ENCODE results near the gene NPAS1.
"Not testable (repeated sequence)": the region's sequence is repeated elsewhere in the genome, so short reads cannot be mapped to it uniquely, and the experiment has no call there.

NPAS1 gene

DNA sequence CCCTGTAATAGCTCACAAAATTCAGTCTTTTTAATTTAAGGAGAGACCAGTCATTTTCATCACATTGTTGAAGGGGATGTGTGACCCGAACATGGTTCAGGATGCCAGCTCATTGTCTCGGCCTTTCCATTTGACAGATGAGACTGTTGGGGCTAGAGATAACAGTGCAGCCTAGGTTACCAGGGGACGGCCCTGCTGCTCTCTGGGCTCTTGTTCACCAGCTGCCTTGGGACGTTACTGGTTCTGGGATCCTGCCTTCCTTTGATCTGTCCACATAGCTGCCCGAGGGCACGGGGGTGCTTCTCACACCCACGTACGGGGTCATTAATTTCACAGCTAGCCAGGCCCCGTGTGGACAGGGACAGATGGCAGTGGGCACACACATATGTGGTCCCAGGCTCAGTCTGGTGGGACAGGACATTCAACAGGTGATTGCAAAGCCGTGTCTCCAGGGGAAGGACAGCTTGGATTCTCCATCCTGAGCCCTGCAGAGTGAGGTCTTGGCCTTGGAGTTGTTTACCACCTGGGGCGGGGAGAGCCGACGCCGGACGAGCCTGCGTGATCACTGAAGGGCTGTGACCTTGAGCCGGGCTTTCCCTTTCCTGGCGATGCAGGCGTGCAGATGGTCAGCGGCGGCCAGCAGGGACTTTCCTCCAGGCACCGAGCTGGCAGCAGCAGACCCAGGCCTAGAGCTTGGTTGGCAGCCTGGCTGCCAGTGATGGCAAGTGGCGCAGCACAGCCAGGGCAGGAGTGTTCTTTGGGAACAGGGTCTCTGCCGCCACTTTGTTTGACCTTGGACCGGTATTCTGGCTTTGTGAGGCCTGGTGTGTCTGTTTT is 26.7 kb upstream of the NPAS1 start:
- no peak for DNase-seq (ENCODE audit: low read depth in 2 of 2)

DNA sequence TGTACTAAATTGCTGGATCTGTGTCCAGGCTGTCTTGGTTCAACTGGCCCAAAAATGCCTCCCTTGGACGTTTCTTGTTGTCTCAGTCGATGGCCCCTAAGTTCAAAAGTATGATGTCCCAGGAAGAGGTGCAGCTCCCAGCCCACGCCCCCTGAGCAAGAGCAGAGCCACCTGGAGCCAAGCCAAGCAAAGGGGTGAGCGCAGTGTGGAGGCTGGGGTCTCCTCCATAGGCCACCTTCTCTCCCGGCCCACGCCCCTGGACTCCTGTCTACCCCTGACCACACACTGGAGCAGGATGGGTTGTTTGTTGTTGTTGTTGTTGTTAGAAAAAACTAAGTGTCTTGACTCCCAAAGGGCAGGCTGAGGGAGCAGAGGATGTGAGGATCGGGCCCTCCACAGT is 26.0 kb upstream of the NPAS1 start:
- no peak for DNase-seq (ENCODE audit: low read depth in 2 of 2)

DNA sequence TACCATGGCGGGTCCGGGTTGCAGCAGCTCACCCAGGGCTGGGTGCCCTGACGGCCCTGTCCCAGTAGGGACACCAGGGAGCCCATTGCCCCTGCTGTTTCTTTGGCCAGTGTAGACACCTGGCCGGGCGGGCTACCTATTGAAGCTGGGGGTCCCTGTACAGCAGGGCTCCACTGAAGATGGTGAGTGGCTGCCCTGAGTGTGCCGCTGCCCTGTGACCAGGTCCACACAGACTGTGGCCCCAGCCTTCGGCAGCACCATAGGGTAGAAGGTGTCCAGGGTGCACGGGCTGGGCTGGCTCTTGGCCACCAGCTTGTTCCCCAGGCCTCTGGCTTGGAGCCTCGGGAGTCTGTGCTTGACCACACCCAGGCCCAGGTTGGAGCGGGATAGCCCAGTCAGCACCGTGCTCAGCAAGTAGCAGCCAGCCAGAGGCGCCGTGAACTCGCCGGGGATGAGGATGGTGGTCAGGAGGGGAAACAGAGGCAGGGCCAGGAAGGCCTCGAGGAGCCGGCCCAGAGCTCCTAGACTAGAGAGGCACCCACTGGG is 25.4 kb upstream of the NPAS1 start:
- no peak for DNase-seq (ENCODE audit: low read depth in 2 of 2)

DNA sequence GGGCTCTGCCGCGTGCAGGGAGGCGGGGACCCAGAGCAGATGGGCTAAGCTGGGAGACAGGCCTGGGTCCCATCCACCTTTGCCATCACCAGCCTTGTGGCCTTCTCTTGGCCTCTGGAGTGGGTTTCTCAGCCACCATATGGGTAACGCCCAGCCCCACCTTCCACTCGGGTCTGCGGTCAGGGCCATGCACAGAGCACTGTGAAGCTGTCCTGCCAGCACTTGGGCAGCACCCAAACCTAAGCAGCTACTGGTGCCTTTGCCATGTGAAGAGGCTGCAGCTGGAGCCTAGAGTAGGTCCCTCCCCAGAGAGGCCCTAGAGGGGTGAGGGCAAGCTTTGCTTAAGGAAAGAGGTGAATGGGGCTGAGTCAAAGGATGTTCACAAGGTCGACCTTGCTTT is 24.1 kb upstream of the NPAS1 start:
- no peak for DNase-seq (ENCODE audit: low read depth in 2 of 2)

DNA sequence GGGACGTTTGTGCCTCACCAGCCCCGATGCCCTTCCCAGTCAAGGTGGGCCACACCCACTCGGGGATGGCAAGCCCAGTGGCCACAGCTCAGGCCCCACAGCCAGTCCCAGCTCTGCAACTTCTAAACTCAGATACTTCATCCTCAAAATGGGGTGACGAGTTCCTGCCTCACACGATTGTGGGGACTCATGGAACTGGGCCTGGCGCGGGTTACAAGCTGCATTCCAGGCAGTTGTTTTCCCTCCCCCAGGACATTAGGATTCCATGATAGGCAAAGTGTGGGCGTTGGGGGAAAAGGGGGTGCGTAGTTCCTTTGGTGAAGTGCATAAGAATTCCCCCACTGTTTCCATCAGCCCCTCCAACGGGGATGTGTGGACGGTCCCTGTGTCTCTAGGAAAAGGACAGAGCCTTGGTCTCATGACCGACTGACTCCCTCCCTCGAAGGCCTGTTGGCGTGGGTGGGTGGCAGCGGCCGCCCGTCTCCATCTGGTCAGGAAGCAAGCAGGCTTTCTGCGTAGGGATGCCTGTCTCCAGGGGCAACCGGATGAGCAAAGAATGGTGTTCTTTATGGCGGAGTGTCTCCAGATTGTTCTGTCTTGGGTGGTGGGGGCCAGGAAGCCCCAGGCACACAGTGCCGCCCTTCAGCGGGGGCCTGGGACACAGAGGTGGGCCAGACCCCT is 21.1 kb upstream of the NPAS1 start:
- DNase-seq (ENCODE audit: low read depth in 2 of 2): no peak

DNA sequence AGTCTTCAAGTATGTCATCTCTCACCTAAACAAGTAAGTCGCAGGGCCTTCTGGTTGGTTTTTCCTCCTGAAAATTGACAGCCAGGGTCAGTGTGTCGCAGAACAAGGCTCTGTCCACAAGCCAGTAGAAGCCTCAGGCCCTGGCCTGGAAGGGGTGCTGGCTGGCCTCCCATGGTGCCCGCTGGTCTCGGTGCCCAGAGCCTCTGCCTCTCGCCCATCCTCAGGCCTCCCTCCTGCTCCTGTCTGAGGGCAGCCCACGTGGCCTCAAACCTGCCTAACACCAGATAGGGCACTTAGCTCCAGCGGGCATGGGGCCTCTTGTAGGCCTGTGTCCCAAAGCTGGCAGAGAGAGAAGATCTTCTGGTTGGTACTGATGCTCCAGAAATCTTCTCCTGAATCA is 20.3 kb upstream of the NPAS1 start:
- DNase-seq (ENCODE audit: low read depth in 2 of 2): no peak

DNA sequence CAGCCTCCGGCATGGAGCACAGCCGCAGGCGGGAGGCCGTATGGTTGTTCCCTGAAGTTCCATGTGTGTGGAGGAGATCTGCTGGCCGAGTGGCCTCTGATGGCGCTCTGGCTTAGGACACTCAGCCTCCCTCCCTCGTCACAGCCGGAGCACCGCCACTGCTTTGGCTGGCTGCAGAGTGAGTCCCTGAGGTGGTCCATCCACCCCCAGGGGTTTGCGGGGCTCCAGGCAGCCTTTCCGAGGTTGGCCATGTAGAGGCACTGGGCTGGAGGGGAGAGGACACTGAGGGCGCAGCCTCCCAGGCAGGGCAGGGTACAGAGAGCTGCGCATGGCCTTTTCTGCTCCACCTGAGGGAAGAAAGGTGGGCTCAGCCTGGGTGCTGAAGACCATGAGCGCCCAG is 19.8 kb upstream of the NPAS1 start:
- DNase-seq (ENCODE audit: low read depth in 2 of 2): no peak

DNA sequence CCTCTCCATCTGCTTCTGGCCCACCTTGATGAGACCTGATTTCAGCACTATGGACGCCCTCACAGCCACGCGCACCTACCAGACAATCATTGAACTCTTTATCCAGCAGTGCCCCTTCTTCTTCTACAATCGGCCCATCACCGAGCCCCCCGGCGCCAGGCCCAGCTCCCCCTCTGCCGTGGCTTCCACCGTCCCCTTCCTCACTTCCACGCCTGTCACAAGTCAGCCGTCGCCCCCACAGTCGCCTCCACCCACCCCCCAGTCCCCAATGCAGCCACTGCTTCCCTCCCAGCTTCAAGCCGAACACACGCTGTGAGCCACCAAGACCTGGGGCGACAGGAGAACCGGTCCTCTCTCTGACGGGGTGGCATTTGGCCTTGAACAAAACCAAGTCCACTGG is 19.3 kb upstream of the NPAS1 start:
- DNase-seq (ENCODE audit: low read depth in 2 of 2): no peak

DNA sequence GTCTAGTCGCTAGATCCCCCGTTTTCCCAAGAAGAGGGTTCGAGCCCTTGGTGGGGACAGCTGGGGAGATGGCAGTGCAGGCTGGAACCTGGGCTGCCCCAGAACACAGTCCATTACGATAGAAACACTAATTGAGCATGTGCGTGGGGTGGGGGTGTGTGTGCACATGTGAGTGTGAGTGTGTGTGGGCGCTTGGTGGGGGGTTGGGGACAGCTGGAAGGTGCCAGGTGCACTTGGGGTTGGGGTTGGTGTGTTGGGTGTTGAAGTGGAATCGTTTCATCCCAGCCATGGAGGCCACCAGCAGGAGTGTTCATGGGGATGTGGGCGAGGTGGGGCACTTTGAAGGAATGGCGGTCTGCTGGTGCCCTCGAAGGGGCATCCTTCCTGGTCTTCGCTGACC is 18.1 kb upstream of the NPAS1 start:
- DNase-seq (ENCODE audit: low read depth in 2 of 2): no peak

DNA sequence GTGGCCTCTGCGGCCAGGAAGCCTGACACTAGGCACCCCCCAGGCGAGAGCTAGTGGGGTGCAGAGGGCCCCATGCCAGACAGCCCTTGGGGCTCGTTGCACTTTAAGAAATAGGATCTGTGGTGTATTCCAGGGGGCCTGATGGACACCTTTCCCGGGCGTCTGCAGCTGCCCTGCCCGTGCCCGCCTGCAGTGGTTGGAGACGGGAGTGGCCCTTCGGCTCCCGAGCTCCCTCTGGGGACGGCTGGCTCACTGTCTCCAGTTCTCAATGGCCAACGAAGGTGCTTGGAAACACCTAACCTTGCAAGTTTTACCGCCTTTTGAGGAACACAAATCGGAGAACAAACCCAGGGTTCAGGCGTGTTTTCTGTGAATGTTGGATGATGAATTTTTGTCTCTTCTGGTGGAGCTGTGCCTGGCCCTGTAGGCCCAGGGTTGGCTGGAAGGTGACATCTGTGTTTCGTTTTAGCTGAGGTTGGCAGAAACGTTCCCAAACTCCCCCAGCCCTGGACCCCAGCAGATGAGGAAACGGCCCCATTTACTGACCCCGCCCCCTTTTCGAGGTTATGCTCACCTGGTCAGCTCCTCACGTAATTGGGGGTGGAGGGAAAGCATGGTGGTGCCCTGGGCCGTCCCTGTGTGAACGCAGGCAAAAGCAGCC is 17.4 kb upstream of the NPAS1 start:
- DNase-seq (ENCODE audit: low read depth in 2 of 2): no peak

DNA sequence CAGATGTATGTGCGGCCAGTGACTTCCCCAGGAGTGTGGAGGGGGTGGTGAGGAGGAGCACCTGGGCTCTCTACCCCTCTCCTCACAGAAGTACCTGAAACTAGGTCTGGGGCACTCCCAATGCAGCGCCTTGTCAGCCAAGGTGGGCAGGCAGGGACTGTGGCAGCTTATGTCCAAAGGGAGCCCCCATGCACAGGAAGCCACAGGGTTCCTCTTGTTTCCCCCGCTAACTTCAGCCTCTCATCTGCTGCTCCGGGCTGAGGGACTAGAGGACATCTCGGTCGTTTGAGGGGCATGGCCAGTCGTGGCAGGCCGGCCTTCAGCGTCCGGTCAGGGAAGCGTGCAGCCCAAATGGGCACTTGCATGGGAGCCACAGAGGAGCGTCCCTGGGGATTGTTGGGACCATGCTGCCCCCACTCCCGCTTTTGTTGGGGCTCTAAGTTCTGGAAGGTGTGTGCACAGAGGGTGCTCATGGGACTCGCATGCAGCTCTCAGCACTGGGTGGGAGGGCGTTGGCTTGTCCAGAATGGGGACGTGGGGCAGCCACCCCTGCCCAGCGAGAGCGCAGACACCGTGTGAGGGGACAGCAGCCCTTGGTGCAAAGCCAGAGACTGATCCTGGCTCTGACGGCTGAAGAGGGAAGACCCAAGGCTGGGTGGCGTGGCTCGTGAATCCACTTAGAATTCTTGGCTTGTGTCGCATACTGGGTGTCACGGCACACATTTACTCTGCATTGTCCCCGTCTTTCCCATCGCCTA is 16.6 kb upstream of the NPAS1 start:
- no peak for DNase-seq (ENCODE audit: low read depth in 2 of 2)

DNA sequence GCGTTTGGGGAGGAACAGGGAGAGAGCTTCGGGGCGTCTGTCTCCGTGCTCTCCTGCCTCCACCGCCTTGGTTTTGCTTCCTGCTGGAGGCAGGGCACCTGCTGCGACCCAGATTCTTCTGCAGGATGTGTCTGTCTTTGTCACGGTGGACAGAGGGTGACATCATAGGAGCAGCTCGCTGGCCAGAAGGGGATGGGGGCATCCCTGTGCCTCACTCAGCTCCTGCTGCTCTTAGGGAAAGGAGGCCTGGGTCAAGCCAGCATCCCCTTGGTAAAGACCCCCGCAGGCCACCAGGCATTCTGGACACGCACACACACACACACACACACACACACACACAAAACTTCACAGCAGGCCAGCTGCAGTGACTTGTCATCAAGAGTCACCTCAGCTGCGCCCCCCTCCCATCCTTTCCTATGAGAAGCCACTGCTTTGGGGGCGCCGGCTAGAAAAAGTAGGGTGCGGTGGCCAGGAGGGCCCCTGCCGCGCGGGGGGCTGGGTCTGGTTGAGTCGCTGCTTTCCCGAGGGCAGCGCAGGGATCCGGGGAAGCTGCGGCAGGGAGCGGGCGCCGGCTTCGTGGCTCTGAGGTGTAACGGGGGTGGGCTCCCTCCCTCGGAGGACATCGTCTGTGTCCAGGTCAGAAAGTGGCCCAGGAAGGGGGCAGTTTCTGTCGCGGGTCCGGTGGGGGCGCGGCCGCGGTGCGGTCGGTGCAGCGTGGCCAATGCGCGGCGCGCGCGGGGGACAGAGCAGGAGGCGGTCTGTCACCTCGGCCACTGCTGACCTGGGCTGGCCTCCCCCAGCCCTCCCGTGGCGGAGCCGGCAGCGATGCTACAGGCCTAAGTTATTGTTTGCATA is 15.8 kb upstream of the NPAS1 start:
- DNase-seq (ENCODE audit: low read depth in 2 of 2): no peak

DNA sequence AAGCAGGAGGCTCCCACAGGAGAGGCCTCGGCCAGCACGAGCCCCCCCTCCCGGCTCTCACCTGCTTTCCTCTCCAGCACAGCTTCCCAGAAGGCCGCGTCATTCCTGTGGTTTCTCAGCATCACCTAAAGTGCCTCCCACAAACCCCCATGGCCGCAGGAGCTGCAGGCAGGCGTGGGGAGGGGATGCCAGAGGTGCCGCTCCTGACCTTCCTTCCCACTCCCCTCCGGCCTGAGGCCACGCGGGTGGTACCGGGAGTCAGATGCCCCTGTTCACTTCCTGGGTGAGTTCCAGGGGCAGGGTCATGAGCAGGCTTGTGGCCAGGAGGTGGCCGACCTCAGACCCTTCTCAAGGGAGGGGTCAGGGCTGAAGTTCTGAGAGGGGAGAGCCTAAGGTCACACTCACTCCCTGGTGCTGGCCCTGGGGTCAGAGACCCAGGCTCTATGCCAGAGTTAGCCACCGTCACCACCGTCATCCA is 14.4 kb upstream of the NPAS1 start:
- DNase-seq (ENCODE audit: low read depth in 2 of 2): no peak

DNA sequence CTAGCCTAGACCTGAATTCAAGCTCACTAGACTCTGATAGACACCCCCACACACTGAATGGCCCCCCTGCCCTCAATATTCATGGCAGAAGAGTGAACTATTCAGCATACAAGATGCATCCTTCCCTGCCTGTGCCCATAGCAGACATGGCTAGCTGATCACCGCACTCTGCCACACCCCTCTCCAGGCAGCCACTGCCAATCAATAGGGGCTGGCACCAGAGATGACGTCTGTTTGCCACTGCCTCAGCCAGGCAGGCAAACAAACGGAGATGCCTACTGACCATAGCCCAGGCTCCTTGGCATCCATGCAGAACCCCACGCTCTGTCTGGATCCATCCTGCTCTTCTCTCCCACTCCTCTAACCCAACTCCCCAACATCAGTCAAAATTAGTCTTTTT is 13.8 kb upstream of the NPAS1 start:
- peak in 1 of 2 donors; percentile 13 for DNase-seq (ENCODE audit: low read depth in 2 of 2)

DNA sequence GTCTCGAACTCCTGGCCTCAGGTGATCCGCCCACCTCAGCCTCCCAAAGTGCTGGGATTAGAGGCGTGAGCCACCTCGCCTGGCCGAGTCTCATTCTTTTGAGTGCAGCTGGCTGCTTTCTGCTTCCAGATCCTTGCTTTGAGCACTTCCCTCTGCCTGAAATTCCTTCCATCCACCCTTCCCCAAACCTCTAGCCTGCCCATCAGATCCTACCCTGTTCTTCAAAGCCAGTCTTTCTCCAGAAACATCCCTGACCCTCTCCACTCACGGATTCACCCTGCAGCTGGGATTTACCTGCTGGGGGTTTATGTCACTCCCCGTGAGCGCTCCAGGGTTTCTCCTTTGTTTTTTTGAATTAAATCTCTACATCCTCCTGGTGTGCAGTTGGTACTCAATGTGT is 13.1 kb upstream of the NPAS1 start:
- DNase-seq (ENCODE audit: low read depth in 2 of 2): no peak

DNA sequence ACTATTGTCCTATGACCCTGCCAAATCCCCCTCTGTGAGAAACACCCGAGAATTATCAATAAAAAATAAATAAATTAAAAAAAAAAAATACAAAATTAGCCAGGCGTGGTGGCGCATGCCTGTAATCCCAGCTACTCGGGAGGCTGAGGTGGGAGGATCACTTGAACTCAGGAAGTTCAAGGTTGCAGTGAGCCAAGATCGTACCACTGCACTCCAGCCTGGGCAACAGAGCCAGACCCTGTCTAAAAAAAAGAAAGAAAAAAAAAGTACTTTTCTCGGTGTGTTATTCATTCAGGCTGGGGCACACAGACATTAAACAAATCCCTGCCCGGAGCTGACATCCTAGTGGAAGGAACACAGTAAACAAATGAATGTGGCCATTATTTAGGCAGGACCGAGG is 9.1 kb upstream of the NPAS1 start:
- DNase-seq (ENCODE audit: low read depth in 2 of 2): not testable (repeated sequence)

DNA sequence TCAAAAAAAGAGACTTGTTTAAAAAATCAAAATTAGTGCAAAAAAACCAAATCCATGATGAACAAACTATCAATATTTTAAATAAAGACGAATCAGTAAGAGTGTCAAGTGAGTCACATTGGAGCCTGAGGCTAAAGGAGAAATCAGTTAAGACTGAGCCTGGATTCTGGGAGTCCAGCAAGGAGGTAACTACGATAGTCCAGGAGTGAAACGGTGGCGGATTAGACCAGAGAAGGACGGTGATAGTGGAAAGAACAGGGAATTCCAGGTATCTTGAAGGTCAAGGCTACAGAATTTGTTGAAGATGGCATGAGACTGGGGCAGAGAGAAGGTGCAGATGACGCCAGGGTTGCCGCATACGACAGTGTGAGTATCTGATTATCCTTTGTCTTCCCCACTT is 7.0 kb upstream of the NPAS1 start:
- DNase-seq (ENCODE audit: low read depth in 2 of 2): no peak

DNA sequence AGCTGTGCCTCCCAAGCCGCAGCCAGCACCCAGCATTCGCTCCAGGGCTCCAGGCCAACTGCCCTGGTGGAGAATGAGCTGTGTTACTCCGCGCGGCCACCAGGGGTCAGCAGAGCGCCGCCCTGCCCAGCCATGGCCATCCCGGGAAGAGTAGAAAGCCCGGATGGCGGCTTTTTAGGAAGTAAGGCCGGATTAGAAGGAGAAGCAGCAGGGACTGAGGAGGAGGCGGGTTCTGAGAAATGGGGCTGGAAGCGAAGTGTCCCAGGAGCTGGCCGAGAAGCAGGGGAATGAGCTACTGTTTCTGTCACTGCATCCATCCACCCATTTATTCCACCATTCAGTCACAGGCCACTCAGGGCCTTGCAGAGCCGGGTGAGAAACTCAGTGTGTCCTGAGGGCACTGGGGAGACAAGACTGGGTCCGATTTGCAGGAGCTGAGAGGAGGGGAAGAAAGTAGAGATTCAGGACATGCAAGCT is 6.6 kb upstream of the NPAS1 start:
- peak; percentile 19 to 48 for DNase-seq (ENCODE audit: low read depth in 2 of 2)

DNA sequence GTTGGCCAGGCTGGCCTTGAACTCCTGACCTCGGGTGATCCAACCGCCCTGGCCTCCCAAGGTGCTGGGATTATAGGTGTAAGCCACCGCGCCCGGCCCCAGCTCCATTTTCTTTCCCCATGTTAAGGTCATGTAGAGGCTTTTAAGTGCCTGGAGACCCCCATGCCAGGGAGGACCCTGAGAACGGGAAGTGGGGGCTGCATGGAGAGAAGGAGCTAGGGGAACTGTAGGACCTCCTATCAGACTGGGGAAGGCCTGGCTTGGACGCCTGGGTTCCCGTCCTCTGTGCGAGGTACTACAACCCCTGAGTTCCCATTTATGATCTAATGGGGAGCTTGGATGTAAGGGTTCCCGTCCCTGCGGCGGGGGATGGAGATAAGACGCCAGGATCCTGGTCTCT is 714 bp upstream of the NPAS1 start:
- no peak for DNase-seq (ENCODE audit: low read depth in 2 of 2)

DNA sequence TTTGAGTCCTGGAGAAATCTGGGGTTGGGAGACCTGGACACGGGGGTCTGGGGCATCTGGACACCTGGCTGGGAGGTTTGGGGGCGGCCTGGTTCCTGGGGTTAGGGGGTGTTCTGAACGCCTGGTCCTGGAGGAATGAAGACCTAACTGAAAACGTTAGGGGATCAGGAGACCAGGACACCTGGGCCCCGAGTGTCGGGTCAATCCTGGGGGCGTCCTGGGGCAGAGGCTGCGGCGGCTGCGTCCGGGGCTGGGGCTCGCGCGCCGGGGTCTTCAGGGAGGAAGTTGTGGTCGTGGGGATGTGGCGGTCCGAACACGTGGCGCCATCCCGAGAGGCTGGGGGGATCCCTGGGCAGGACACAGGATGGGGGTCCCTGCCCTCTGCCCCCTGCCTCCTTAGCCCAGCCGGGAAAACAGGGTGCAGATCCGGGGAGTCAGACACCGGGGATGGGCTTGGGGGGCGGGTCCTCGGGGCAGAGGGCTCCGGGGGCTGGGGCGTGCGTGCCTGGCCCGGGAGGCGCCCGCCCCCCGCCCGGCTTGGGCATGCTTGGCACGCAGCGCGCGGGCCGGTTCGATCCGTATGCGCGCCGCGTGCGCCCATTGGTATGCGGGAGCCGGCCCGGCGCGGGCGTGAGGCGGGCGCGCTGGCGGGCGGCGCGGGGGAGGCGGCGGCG is 632 bp downstream of the NPAS1 start:
- DNase-seq (ENCODE audit: low read depth in 2 of 2): no peak
